Mesothelial cell of epicardium (in vitro differentiated cells): Measurements from ENCODE around the gene RBP5. TPM values are rescaled to one million over a fixed set of nuclear protein-coding genes. Genes with fewer than 3 reads are reported as not detected.
"Not testable (repeated sequence)": the region's sequence is repeated elsewhere in the genome, so short reads cannot be mapped to it uniquely, and the experiment has no call there.

Source experiments
- DNase-seq, 2 experiments: peaks; one replicate each; pipeline ENCODE4 v3.0.0; 2021; ENCODE audit warnings: low spot score in 2 of 2; ENCODE audit not compliant: unreplicated experiment in 2 of 2
- H3K27ac Mint-ChIP-seq: 2 replicates; pipeline ENCODE4 v1.8.0; 2021; ENCODE audit warnings: mixed read lengths
- H3K27me3 Mint-ChIP-seq: 2 replicates; pipeline ENCODE4 v1.8.0; 2021; ENCODE audit warnings: low read depth, mixed read lengths
- H3K36me3 Mint-ChIP-seq: 2 replicates; pipeline ENCODE4 v1.8.0; 2021; ENCODE audit warnings: mixed read lengths
- H3K4me1 Mint-ChIP-seq: 2 replicates; pipeline ENCODE4 v1.8.0; 2021; ENCODE audit warnings: mixed read lengths
- H3K4me3 Mint-ChIP-seq: 2 replicates; pipeline ENCODE4 v1.8.0; 2021; ENCODE audit warnings: mild to moderate bottlenecking, moderate library complexity, mixed read lengths
- H3K9me3 Mint-ChIP-seq: 2 replicates; pipeline ENCODE4 v1.8.0; 2021; ENCODE audit warnings: mixed read lengths
- total RNA-seq: library from RNA; stranded (reverse); gene quantifications from 3 replicates; pipeline ENCODE4 v1.2.1, GENCODE V29; 2021
- TF ChIP-seq, protein P1 (sequence below): fragments of 200-600 bp; sonication (generic); IDR thresholded peaks from one replicate; pipeline ENCODE4 v1.5.0; 2021; ENCODE audit warnings: antibody characterized with exemption; ENCODE audit not compliant: unreplicated experiment

The RBP5 gene
- total RNA-seq, 1 donor from 2014 or later: 2.1 TPM

DNA sequence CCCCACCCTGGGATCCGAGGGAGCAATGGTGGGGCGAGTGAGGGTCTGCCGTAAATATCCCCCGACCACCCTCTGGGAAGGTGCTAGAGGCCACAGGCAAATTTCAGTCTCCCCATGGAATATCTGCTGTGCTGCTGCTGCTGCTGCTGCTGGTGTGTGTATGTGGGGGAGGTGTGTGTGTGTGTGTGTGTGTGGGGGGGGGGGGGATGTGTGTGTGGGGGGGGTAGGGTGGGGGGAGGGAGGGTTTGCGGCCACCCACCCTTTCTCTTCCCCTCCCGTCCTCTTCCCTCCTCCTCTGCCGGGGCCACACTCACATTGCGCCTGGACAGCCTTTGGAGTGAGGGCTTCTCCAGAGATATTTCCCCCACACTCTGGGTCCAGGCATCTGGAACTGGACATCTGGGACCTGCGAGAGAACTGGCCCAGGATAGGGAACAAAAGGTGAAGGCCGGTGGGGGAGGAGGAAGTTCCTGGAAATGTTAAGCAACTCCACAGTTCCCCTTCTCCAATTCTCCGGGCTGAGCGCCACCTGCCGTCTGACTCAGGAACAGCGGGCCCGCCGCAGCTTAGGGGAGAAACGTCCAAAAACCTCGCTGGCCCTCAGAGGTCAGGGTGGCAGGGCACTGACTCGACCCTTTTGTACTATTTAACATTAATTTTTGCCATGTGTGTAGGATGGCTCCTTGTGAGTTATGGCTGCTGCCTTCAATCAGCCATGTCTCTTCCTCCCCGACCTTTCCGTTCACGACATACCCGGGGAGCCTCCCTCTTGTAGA is 19.7 kb downstream of the RBP5 start, which contains the start of gene C1RL:
TSS of gene C1RL (minus strand) at position 419 of the 776 bp plus-strand sequence. CDS start at position 385, 34 bp downstream.
- Mint-ChIP-seq H3K27ac (peak within 1 kb of the TSS; percentile 95), H3K4me3 (peak within 1 kb of the TSS; percentile 88), H3K36me3 (peaks cover 14% of the 10 kb centered on the region), H3K4me1 (peaks cover 21% of the 10 kb centered on the region), H3K9me3 (peaks cover 14% of the 10 kb centered on the region), H3K27me3 (no peaks in the 10 kb centered on the region)
- DNase-seq: peak; percentile 71 to 92
- TF ChIP-seq, protein P1, sequence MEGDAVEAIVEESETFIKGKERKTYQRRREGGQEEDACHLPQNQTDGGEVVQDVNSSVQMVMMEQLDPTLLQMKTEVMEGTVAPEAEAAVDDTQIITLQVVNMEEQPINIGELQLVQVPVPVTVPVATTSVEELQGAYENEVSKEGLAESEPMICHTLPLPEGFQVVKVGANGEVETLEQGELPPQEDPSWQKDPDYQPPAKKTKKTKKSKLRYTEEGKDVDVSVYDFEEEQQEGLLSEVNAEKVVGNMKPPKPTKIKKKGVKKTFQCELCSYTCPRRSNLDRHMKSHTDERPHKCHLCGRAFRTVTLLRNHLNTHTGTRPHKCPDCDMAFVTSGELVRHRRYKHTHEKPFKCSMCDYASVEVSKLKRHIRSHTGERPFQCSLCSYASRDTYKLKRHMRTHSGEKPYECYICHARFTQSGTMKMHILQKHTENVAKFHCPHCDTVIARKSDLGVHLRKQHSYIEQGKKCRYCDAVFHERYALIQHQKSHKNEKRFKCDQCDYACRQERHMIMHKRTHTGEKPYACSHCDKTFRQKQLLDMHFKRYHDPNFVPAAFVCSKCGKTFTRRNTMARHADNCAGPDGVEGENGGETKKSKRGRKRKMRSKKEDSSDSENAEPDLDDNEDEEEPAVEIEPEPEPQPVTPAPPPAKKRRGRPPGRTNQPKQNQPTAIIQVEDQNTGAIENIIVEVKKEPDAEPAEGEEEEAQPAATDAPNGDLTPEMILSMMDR: peak; percentile 89

DNA sequence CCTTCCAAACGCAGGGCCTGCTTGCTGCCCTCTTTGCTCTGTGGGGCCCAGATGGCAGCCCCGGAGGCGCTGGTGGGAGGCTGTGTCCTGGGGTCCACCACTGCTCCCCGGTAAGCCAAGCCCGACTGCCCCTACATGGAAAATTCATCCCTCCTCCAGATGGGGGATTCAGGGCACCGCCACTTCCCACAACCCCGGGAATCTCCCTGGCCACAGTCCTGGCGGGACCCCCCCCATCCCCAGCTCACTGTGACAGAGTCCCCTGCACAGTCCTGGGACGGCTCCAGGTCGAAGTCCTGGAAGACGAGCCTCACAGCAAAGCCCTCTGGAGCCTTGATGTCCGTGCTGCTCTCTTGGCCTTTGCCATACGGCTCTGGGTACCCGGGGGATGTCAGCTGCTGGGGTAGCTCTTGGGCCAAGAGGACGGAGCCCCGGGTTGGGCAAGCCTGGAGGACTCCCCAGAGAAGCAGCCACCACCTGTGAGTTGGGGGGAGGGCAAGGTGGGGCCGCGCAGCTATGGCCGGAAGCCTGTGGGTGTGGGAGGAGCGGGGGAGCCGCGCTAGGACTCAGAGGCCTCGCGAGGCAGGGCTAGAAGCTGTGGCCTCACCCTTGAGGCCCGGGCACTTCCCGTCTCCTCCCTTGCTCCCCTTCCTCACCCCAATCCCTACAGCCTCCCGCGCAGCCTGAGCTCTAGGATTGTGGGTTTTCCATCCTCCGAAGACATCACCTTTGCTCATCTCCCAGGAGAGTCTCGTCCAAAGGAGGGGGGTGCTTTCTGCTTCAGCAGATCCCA is 20.5 kb downstream of the RBP5 start:
- Mint-ChIP-seq H3K4me1 (peaks cover 17% of the 10 kb centered on the region), H3K9me3 (peaks cover 14% of the 10 kb centered on the region), H3K4me3 (peak overlapping the region; percentile 88), H3K27ac (peak overlapping the region; percentile 93), H3K27me3 (no peaks in the 10 kb centered on the region), H3K36me3 (peaks cover 18% of the 10 kb centered on the region)
- peak; percentile 18 to 67 for DNase-seq
- TF ChIP-seq, protein P1: no peak

GRCh38 chr12:7107636-7108002 is 21.1 kb downstream of the RBP5 start:
- Mint-ChIP-seq H3K9me3 (peaks cover 14% of the 10 kb centered on the region), H3K27me3 (no peaks in the 10 kb centered on the region), H3K36me3 (peaks cover 18% of the 10 kb centered on the region), H3K4me3 (peak overlapping the region; percentile 88), H3K4me1 (peaks cover 16% of the 10 kb centered on the region), H3K27ac (peak overlapping the region; percentile 93)
- TF ChIP-seq, protein P1: no peak
- no peak for DNase-seq

GRCh38 chr12:7107181-7107580 is 21.5 kb downstream of the RBP5 start:
- H3K4me1 Mint-ChIP-seq: peaks cover 16% of the 10 kb centered on the region
- H3K4me3 Mint-ChIP-seq: peak overlapping the region; percentile 13
- H3K9me3 Mint-ChIP-seq: peaks cover 14% of the 10 kb centered on the region
- H3K27ac Mint-ChIP-seq, H3K27me3 Mint-ChIP-seq, DNase-seq: not testable (repeated sequence)
- H3K36me3 Mint-ChIP-seq: peaks cover 18% of the 10 kb centered on the region

DNA sequence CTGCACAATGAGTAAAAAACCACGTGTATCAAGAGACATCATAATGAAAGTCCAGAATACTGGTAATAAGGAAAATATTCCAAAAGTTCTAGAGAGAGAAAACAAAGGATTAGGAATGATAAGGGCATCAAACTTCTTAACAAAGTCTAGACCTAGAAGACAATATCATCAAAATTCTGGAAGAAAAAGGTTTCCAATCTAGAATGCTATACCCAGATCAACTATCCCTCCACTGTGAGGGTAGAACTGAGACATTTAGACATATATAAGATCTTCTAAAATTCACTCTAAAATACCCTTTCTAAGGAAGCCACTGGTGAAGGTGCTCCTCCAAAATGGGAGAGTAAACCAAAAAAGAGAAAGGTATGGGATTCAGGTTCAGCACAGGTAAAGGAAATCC is 22.6 kb downstream of the RBP5 start:
- H3K36me3 Mint-ChIP-seq: peaks cover 18% of the 10 kb centered on the region
- DNase-seq: no peak
- TF ChIP-seq, protein P1: no peak
- H3K4me3 Mint-ChIP-seq: no peak overlapping the region
- H3K27me3 Mint-ChIP-seq: no peaks in the 10 kb centered on the region
- H3K27ac Mint-ChIP-seq: no peak overlapping the region
- H3K4me1 Mint-ChIP-seq: peaks cover 16% of the 10 kb centered on the region
- H3K9me3 Mint-ChIP-seq: peaks cover 14% of the 10 kb centered on the region
